HG03066 (cell line): ENCODE measurements around the gene SCFD2.

Source experiments
- ATAC-seq: cut with Tn5 transposase; IDR thresholded peaks from one replicate; pipeline ENCODE4 v1.9.1; 2021; ENCODE audit warnings: low read depth; ENCODE audit not compliant: unreplicated experiment

The SCFD2 gene

DNA sequence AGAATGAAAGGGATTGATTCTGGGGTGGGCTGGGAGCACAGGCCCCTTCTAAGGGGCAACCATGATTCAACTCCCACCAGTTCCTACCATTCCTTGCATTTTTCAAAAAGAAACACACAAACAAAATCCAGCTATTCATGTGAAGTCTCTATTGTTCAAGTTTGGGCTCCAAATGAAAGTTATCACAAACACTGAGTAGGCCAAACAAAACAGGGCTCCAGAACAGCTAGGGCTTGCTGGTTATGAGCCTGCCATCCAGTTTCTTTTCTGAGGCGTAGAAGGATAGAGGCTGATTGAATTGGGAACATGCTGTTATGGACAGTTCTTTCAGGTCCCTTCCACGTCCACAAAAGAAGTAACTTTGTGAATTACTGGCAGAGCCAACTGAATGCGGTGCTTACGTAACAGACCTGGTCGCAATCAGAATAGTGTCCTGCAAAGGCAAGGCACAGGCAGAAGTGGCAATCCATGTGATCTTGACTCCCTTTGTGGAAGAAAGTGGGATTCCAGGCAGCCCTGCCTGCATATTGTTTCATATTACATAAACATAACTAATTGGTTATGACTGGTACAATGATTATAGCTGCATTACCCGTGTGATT lies 244.5 kb downstream of the SCFD2 start:
- ATAC-seq = no peak

DNA sequence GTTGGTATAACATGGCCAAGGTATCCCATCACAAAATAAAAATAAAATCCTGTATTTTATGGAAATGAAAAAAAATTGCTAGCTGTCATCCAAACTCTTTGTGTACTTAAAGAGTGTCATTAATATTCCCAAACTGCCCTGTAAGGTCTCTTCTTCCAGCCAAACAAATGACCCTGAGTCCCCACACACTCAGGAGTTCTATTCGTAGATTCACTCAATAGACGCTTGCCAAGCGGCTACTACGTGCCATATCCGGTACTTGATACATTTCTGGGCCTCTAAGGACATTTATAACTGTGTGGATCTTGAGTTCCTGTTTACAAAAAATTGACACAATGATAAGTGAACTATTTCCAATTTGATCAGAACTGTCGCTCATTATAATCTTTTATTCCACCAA lies 245.1 kb downstream of the SCFD2 start:
- ATAC-seq = no peak

DNA sequence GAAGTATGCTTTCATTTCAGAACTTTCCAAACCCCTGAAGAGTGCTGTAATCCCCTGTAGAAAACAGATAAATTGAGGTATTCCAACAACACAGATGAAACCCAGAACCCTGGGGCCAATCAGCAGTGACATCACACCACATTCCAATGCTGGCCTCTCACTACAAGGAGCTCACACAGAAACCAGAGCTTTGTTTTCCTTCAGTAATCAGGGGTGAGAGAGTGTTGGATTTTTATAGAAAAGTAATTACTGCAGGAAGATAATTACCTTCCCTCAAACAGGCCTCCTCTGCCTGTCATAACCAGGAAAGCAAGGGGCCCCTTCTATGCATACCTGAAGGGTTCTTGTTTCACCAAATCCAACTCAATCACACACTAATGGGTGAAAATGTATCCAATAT lies 246.2 kb downstream of the SCFD2 start:
- no peak for ATAC-seq

DNA sequence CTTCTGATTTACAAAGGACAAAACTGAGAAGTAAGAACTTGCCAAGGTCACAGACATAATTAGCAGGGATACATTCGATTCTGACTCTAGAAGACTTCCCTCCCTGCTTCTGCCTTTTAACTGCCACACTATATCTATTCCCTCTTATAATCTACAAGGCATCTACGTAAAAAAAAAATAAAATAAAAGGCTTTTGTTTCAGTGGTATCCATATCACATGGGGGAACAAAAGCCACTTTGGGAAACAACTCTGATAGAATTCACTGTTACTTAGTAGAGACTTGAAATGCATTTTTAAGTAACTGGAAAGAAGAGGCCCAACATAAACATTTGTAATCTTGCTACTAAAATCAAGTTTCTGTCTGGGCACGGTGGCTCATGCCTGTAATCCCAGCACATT lies 247.2 kb downstream of the SCFD2 start:
- no peak for ATAC-seq

DNA sequence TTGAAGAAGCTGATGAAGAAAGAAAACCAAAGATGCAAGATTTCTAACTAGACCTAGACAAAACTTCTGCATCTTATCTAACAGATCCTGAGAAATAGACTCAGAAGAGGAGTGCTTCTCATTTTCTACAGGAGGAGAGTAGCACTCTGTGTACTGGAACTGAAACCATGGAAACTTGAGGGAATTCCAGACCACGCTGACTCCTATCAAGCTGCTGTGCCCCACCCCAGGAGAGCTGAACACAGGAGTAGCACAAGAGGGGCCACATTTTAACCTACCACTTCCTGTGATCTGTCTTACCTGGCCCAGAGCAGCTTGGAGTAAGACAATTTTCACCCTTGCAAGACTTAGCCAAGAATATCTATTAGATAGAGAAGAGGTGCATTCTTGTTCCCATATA lies 248.9 kb downstream of the SCFD2 start:
- no peak for ATAC-seq

DNA sequence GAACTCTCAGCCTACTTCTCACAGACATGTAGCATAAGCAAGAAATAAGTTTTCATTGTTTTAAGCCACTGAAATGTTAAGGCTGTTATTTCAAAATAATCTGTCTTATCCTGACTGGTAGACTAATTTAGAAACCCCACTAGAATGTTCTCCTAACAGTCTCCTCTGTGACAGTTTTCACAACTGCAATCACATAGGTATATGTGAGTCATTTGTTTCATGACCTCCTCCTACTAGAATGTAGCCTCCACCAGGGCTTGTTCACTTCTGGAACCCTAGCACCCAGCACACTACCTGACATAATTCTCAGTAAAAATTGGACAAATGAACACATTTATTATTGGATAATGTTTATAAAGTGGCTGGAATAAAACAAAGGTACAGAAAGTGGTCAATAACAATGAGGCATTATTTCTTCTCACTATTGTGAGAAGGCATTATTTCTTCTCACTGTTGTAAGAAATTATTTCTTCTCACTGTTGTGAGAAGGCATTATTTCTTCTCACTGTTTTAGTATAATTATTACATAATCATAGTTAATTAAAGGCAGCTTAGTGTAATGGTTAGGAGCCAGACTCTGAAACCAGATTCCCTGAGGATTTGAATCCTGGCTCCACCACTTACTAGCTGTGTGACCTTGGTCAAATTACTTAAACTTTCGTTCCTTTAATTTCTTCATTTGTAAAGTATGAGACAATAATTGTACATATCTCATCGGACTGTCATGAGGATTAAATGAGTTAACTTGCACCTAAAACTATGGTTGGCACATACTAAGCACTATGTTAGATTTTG lies 252.2 kb downstream of the SCFD2 start:
- ATAC-seq = no peak

GRCh38 chr4:53105313-53105712 lies 260.5 kb downstream of the SCFD2 start:
- no peak for ATAC-seq

DNA sequence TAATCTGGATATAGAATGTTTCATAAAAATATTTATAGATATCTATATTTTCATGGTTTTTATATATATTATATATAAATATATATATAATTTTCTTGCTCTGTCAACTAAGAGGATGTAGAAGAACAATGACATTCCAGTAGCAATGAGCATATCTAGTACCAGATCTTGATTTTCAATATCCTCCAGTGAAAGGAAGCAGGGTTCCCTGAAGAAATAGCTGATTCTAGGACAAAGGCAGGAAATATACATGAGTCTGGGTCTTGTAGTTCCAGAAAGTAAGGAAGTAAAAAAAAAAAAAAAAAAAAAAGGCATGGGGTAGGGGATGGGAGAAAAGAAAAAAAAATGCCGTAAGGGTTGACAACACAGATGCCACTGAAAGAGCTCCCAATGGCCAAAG lies 262.4 kb downstream of the SCFD2 start:
- no peak for ATAC-seq

DNA sequence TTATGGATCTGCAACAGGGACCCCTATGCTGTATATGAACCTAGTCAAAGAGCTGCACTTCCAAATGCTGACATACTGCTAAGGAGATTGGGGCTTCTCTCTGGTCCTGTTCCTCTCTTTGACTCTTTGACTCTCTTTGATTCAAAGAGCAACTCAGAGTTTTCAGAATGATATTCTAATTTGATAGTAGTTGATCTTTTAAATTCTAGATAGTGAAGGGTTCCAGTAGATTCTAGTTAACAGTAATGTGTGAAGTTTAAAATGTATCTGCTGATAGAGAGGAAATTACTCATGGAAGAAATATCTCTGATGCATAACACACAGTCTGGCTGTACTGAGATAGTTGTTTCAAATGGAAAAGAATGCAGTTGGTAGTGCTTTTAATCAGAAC lies 264.7 kb downstream of the SCFD2 start:
- no peak for ATAC-seq

DNA sequence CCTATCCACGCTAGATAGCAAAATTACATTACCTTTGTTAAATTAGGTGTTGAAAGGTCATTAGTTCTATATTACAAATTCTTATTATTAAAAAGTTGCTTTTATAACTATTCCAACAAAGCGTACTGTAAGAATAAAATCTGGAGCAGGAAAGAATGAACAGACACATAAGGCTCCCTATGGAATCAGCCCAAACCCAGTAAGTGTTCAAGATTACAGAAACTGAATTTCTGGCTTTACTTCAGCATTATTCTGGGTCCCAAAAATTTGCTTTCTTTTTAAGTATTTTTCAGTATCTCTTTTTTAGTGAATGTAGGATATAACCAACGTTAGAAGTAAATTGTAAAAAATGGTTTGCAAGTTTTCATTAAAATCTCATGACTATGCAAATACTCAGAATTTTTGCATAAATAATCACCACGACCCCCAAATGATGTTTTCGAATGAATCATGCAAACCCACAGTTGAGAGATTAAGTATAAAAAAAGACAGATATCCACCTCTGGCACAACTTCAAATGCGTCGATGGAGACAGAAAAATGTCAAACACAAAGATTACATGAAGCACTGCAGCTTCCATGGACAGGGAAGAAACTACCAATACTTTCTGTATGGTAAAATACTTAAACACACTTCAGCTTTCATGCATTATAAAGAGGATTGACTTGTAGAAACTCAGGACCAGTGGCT lies 265.2 kb downstream of the SCFD2 start:
- no peak for ATAC-seq

GRCh38 chr4:53098681-53099121 lies 267.2 kb downstream of the SCFD2 start:
- ATAC-seq = no peak

DNA sequence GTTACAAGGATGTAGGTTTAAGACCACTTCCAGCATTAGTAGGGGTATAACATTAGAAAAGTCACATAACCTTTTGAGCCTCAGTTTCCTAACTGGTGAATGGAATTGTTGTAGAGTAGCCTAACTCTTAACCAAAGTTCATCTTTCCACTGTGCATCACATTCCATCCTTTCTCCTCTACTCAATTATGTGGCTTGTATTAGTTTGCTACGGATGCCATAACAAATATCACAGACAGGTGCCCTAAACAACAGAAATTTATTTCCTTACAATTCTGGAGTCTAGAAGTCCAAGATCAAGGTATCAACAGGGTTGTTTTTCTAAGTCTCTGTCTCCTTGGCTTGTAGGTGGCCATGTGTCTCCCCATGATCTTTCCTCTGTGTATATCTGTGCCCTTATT lies 271.8 kb downstream of the SCFD2 start:
- ATAC-seq = no peak

- ATAC-seq = no peak
Observed at GRCh38 chr4:53089936-53090729, 275.7 kb downstream of the SCFD2 start.

DNA sequence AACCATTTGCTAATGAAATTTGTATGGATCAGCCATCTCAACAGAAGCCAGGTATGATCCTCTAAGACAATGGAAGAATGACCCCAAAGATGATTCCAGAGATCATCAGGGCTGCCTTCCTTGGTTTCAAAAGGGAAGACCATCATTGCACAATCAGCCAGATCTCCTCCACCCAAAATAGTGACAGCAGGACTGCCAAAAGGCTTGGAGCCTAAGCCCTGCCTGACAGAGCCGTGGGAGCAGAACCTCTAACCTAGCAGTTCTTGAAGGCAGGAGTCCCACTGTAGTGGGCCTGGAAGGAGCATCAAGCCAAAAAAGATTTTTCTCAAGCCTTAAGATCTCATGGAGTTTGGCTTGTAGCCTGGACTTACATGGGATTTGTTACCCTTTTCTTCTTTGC lies 277.7 kb downstream of the SCFD2 start:
- no peak for ATAC-seq

GRCh38 chr4:53076374-53076958 lies 289.4 kb downstream of the SCFD2 start:
- no peak for ATAC-seq

DNA sequence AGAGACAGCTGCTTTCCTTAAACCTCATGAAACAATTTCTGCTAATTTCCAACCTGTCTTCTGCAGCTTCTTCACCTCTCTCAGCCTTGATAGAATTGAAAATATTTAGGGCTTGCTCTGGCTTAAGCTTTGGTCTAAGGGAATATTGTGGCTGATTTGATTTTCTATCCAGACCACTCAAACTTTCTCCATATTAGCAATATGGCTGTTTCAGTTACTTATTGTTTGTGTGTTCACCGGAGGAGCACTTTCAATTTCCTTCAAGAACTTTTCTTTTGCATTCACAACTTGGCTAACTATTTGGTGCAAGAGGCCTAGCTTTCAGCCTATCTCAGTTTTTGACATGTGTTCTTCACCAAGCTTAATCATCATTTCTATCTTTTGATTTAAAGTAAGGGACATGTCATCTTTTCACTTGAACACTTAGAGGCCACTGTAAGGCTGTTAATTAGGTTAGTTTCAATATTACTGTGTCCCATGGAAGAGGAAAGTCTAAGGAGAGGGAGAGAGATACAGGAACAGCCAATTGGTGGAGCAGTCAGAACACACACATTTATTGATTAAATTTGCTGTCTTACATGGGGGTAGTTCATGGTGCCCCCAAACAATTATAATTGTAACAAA lies 290.6 kb downstream of the SCFD2 start:
- no peak for ATAC-seq

GRCh38 chr4:53068755-53069330 lies 297.0 kb downstream of the SCFD2 start:
- no peak for ATAC-seq

GRCh38 chr4:53067125-53067802 lies 298.6 kb downstream of the SCFD2 start:
- ATAC-seq = no peak

GRCh38 chr4:53066155-53066554 lies 299.7 kb downstream of the SCFD2 start:
- ATAC-seq = no peak
